Smooth muscle cell (in vitro differentiated cells): ENCODE results near the gene COLEC12. TPM values are rescaled to one million over a fixed set of nuclear protein-coding genes. Genes with fewer than 3 reads are reported as not detected.

Experiments
- DNase-seq: peaks from one replicate; lab custom pipeline; 2025; ENCODE audit not compliant: unreplicated experiment; lab: John Stamatoyannopoulos, UW
- H2AFZ ChIP-seq: fragments of 200-600 bp; sonication (generic); 2 replicates; pipeline ENCODE4 v1.6.0; 2016; ENCODE audit warnings: antibody characterized with exemption, low read depth, mild to moderate bottlenecking
- H3F3A ChIP-seq: fragments of 200-600 bp; sonication (generic); 2 replicates; pipeline ENCODE4 v1.6.0; 2017; ENCODE audit warnings: antibody characterized with exemption, low read depth
- H3K27ac ChIP-seq: fragments of 200-600 bp; sonication (generic); 2 replicates; pipeline ENCODE4 v1.5.1; 2016; ENCODE audit warnings: low read depth, mild to moderate bottlenecking
- H3K27me3 ChIP-seq: fragments of 200-600 bp; sonication (generic); 2 replicates; pipeline ENCODE4 v1.6.1; 2016; ENCODE audit warnings: low read depth, mild to moderate bottlenecking
- H3K36me3 ChIP-seq: fragments of 200-600 bp; sonication (generic); 2 replicates; pipeline ENCODE4 v1.5.1; 2016; ENCODE audit warnings: low read depth
- H3K4me1 ChIP-seq: fragments of 200-600 bp; sonication (generic); 2 replicates; pipeline ENCODE4 v1.5.1; 2016; ENCODE audit warnings: low read depth
- H3K4me2 ChIP-seq: fragments of 200-600 bp; sonication (generic); 2 replicates; pipeline ENCODE4 v1.6.0; 2016; ENCODE audit warnings: mild to moderate bottlenecking
- H3K4me3 ChIP-seq: fragments of 200-600 bp; sonication (generic); 2 replicates; pipeline ENCODE4 v1.5.1; 2016; ENCODE audit warnings: mild to moderate bottlenecking
- H3K79me2 ChIP-seq: fragments of 200-600 bp; sonication (generic); 2 replicates; pipeline ENCODE4 v1.6.0; 2016; ENCODE audit warnings: low read depth, mild to moderate bottlenecking
- H3K9ac ChIP-seq: fragments of 200-600 bp; sonication (generic); 2 replicates; pipeline ENCODE4 v1.6.0; 2016; ENCODE audit warnings: low read depth
- H3K9me3 ChIP-seq: fragments of 200-600 bp; sonication (generic); replicated peaks from 2 replicates; pipeline ENCODE4 v1.5.1; 2016; ENCODE audit warnings: low read depth
- H4K20me1 ChIP-seq: fragments of 200-600 bp; sonication (generic); 2 replicates; pipeline ENCODE4 v1.6.0; 2016; ENCODE audit warnings: low read depth
- WGBS: methylation state at CpG from one replicate; pipeline ENCODE4 v1.1.7; 2016; ENCODE audit warnings: low lambda C conversion rate; 5-methylcytosine and 5-hydroxymethylcytosine counted together
- polyA plus RNA-seq: library from polyadenylated mRNA; unstranded; fragments of >200 nt; fragmentation: Nextera tagmentation; extraction: Ambion mirVana; gene quantifications from 2 replicates; pipeline ENCODE4 v1.2.1, GENCODE V29; 2016
- total RNA-seq: library from RNA; depleted of rRNA; stranded (reverse); fragments of >200 nt; gene quantifications from 2 replicates; pipeline ENCODE4 v1.2.3, GENCODE V29; 2014
- TF ChIP-seq, protein P1 (sequence below): fragments of 200-600 bp; sonication (generic); IDR thresholded peaks from 2 replicates; pipeline ENCODE4 v1.5.1; 2017; ENCODE audit warnings: borderline replicate concordance, mild to moderate bottlenecking, antibody characterized with exemption; ENCODE audit not compliant: insufficient read depth, poor library complexity, severe bottlenecking

COLEC12 gene
- total and polyA plus RNA-seq, 2 experiments from 2014 or later: 10.8 to 13.7 TPM

DNA sequence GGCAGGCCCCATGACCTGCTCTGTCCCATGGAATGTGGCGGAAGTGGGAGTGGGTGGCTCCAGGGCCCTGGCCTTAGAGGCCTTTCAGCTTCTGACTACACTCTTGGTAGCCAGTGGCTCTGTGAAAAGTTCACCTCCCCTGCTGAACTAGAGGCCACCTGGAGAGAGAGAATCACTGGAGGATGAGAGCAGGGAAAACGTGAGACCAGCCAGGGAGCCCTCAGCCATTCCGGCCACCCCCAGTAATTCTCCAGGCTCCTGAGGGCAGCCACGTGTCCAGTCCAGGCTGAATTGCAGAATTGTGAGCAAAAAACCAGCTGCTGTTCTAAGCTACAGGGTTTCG lies 10.5 kb downstream of the COLEC12 start:
- WGBS: 56% methylated on average over 5 of the region's 5 CpGs
- DNase-seq: no peak
- Histone ChIP-seq H4K20me1 (no peaks in the 10 kb centered on the region), H3K4me2 (peak overlapping the region; percentile 75), H3F3A (peaks cover 5% of the 10 kb centered on the region), H3K79me2 (peaks cover 33% of the 10 kb centered on the region), H3K9me3 (no peaks in the 10 kb centered on the region), H3K9ac (peak overlapping the region; percentile 35), H3K4me1 (peaks cover 7% of the 10 kb centered on the region), H2AFZ (no peak overlapping the region), H3K36me3 (no peaks in the 10 kb centered on the region), H3K4me3 (no peak overlapping the region), H3K27me3 (peaks cover 5% of the 10 kb centered on the region), H3K27ac (peak overlapping the region; percentile 69)
- TF ChIP-seq, protein P1, sequence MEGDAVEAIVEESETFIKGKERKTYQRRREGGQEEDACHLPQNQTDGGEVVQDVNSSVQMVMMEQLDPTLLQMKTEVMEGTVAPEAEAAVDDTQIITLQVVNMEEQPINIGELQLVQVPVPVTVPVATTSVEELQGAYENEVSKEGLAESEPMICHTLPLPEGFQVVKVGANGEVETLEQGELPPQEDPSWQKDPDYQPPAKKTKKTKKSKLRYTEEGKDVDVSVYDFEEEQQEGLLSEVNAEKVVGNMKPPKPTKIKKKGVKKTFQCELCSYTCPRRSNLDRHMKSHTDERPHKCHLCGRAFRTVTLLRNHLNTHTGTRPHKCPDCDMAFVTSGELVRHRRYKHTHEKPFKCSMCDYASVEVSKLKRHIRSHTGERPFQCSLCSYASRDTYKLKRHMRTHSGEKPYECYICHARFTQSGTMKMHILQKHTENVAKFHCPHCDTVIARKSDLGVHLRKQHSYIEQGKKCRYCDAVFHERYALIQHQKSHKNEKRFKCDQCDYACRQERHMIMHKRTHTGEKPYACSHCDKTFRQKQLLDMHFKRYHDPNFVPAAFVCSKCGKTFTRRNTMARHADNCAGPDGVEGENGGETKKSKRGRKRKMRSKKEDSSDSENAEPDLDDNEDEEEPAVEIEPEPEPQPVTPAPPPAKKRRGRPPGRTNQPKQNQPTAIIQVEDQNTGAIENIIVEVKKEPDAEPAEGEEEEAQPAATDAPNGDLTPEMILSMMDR: no peak

DNA sequence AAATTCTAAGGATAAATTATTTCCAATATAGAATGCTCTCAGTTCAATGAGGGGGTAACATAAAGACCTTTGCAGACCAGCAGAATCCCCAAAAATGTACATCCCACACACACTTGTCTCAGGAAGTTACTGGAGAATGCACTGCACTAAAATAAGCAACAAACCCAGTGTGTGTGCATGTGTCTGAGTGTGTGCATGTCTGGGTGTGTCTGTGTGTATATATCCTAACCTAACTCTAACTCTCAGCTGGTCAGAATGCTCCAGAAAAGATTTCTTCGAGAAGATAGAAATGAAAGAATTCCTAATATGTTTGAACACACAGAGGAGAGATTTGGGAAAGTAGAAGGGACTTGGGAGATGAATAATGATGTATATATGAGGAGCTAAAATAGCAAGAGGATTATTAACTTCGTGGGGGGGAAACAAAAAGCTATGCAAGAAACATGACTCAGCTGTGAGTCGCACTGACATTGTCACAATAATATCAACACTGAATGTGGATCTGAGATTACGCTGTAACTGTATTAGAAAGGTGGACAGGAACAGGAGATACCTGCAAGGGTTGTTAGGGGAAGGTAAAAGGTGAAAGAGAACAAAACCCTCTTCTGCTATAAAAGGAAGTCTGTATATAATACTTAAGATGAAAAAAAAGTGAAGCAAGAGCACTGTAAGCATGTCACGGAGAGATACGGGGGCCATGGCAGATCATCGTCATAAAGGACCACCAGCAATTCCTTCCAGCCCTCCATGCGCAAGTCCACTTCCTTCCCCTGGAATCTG lies 11.1 kb downstream of the COLEC12 start:
- DNase-seq: no peak
- H3F3A ChIP-seq: peaks cover 5% of the 10 kb centered on the region
- no peak overlapping the region for H2AFZ ChIP-seq
- peaks cover 33% of the 10 kb centered on the region for H3K79me2 ChIP-seq
- 50% methylated on average over 8 of the region's 8 CpGs for WGBS
- TF ChIP-seq, protein P1: no peak
- no peaks in the 10 kb centered on the region for H3K9me3 ChIP-seq
- no peaks in the 10 kb centered on the region for H4K20me1 ChIP-seq
- H3K4me2 ChIP-seq: peak overlapping the region; percentile 75
- H3K27ac ChIP-seq: peak overlapping the region; percentile 69
- peaks cover 7% of the 10 kb centered on the region for H3K4me1 ChIP-seq
- H3K9ac ChIP-seq: peak overlapping the region; percentile 35
- peaks cover 4% of the 10 kb centered on the region for H3K27me3 ChIP-seq
- H3K36me3 ChIP-seq: no peaks in the 10 kb centered on the region
- no peak overlapping the region for H3K4me3 ChIP-seq

DNA sequence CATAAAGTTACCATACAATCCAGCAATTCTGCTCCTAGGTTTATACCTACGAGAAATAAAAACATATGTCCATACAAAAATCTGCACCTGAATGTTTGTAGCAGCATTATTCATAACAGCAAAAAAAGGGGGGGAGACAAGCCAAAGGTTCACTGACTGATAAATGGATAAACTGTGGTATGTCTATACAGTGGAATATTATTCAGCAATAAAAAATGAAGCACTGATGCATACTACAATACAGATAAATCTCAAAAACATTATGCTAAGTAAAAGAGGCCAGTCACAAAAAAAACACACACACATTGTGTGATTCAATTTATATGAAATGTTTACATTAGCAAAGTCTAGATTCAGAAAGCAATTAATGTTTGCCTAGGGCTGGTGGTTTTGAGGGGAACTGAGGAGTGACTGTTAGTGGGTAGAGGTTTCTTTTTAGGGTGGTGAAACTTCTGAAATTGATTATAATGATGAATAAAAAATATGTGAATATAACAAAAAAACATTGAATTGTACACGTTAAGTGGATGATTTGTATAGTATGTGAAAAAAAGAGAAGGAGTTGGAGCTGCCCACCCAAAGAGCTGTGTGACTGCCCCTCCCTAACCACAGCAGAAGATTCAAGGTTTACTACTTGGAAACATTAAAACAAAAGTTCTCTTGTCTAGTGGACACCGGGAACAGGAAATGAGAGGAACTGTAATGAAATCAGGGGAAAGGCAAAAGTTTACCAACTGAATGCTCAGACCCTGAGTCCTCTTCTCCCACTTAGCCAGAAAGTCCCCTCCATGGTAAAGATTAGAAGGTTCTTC lies 13.4 kb downstream of the COLEC12 start:
- no peak overlapping the region for H3K4me3 ChIP-seq
- H3K4me2 ChIP-seq: no peak overlapping the region
- peaks cover 23% of the 10 kb centered on the region for H3K79me2 ChIP-seq
- no peaks in the 10 kb centered on the region for H3K27me3 ChIP-seq
- no peak overlapping the region for H3K9ac ChIP-seq
- TF ChIP-seq, protein P1: no peak
- no peaks in the 10 kb centered on the region for H4K20me1 ChIP-seq
- 66% methylated on average over 3 of the region's 3 CpGs for WGBS
- DNase-seq: no peak
- no peak overlapping the region for H3K27ac ChIP-seq
- H3K9me3 ChIP-seq: no peaks in the 10 kb centered on the region
- H3F3A ChIP-seq: peaks cover 5% of the 10 kb centered on the region
- H2AFZ ChIP-seq: no peak overlapping the region
- H3K4me1 ChIP-seq: peaks cover 7% of the 10 kb centered on the region
- H3K36me3 ChIP-seq: no peaks in the 10 kb centered on the region
